IMR-90 (cell line): ENCODE measurements around the gene CDK5RAP2.

Experiments used
- CEBPB ChIP-seq: IDR thresholded peaks from 2 replicates; pipeline ENCODE4 v1.6.1; 2012; ENCODE audit warnings: low read depth, low read length, improper control_type of control experiment
- FOS ChIP-seq: fragments of 150-350 bp; IDR thresholded peaks from 2 replicates; pipeline ENCODE4 v1.6.1; 2016; ENCODE audit warnings: low read depth, low read length

DNA sequence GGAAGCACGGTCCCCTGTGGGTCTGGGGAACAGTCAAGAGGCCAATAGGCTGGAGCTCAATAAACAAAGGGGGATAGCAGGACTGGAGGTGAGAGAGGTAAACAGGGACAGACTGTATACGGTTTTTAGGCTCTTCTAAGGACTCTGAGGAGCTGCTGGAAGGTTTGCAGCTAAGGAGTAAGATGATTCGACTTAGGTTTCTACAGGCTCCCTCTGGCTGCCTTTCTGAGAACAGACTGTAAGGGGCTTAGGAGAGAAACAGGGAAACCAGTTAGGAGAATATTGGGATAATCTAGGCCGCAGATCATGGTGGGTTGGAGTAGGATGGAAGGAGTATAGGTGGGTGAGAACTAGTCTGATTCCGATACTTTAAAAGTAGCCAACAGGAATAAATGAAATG is 10.4 kb downstream of the CDK5RAP2 start:
- no peak for TF ChIP-seq CEBPB
- TF ChIP-seq FOS = no peak
